Loucy (cell line): ENCODE data around the gene HOXC13.

Source experiments
- EZH2phosphoT487 ChIP-seq: fragments of 200-600 bp; IDR thresholded peaks from 2 replicates; pipeline ENCODE4 v1.6.1; 2018; ENCODE audit warnings: antibody characterized with exemption, mild to moderate bottlenecking, moderate library complexity, borderline replicate concordance
- TF ChIP-seq, protein P1 (sequence below): fragments of 200-600 bp; sonication (generic); conservative IDR thresholded peaks from 2 replicates; pipeline ENCODE4 v1.5.1; 2014; ENCODE audit warnings: mild to moderate bottlenecking, antibody characterized with exemption, low read length

DNA sequence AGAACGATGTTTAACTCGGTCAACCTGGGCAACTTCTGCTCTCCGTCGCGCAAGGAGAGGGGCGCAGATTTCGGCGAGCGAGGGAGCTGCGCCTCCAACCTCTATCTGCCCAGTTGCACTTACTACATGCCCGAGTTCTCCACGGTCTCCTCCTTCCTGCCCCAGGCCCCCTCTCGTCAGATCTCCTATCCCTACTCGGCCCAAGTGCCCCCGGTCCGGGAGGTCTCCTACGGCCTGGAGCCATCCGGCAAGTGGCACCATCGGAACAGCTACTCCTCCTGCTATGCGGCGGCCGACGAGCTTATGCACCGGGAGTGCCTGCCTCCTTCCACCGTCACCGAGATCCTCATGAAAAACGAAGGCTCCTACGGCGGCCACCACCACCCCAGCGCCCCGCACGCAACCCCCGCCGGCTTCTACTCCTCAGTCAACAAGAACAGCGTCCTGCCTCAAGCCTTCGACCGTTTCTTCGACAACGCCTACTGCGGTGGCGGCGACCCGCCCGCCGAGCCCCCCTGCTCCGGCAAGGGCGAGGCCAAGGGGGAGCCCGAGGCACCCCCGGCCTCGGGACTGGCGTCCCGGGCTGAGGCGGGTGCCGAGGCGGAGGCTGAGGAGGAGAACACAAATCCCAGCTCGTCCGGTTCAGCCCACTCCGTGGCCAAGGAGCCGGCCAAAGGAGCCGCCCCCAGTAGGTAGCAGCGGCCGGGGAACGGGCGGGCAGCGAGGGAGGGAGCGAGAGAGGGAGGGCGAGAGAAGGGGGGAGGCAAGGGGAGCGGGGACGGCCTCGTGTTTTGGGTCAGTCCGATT, 34.8 kb downstream of the HOXC13 start:
- TF ChIP-seq, protein P1, sequence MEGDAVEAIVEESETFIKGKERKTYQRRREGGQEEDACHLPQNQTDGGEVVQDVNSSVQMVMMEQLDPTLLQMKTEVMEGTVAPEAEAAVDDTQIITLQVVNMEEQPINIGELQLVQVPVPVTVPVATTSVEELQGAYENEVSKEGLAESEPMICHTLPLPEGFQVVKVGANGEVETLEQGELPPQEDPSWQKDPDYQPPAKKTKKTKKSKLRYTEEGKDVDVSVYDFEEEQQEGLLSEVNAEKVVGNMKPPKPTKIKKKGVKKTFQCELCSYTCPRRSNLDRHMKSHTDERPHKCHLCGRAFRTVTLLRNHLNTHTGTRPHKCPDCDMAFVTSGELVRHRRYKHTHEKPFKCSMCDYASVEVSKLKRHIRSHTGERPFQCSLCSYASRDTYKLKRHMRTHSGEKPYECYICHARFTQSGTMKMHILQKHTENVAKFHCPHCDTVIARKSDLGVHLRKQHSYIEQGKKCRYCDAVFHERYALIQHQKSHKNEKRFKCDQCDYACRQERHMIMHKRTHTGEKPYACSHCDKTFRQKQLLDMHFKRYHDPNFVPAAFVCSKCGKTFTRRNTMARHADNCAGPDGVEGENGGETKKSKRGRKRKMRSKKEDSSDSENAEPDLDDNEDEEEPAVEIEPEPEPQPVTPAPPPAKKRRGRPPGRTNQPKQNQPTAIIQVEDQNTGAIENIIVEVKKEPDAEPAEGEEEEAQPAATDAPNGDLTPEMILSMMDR: no peak
- no peak for TF ChIP-seq EZH2phosphoT487
